Type B pancreatic cell (in vitro differentiated cells): ENCODE results near the gene SCYL2. TPM values are rescaled to one million over a fixed set of nuclear protein-coding genes. Genes with fewer than 3 reads are reported as not detected.

Source experiments
- DNase-seq: peaks from one replicate; pipeline ENCODE4 v3.0.0; 2021; ENCODE audit warnings: mixed read lengths; ENCODE audit not compliant: unreplicated experiment; ENCODE audit errors: extremely low spot score
- H3K27ac Mint-ChIP-seq: 2 replicates; pipeline ENCODE4 v1.8.0; 2021; ENCODE audit warnings: mild to moderate bottlenecking, mixed read lengths
- H3K27me3 Mint-ChIP-seq: 2 replicates; pipeline ENCODE4 v1.8.0; 2021; ENCODE audit warnings: mixed read lengths
- H3K36me3 Mint-ChIP-seq: 2 replicates; pipeline ENCODE4 v1.8.0; 2021; ENCODE audit warnings: mixed read lengths
- H3K4me1 Mint-ChIP-seq: one replicate; pipeline ENCODE4 v1.8.0; 2021; ENCODE audit warnings: mixed read lengths; ENCODE audit not compliant: unreplicated experiment
- H3K4me3 Mint-ChIP-seq: 2 replicates; pipeline ENCODE4 v1.8.0; 2021; ENCODE audit warnings: mild to moderate bottlenecking, mixed read lengths
- H3K9me3 Mint-ChIP-seq: 2 replicates; pipeline ENCODE4 v1.8.0; 2021; ENCODE audit warnings: mixed read lengths
- CTCF ChIP-seq: fragments of 200-600 bp; sonication (generic); conservative IDR thresholded peaks from 2 replicates; pipeline ENCODE4 v1.5.0; 2021; ENCODE audit warnings: antibody characterized with exemption, mild to moderate bottlenecking
- total RNA-seq: library from RNA; stranded (reverse); gene quantifications from 2 replicates; pipeline ENCODE4 v1.2.1, GENCODE V29; 2021; ENCODE audit warnings: low replicate concordance

SCYL2 gene
- total RNA-seq, 1 donor from 2014 or later: 53.9 TPM

- no peak for TF ChIP-seq CTCF
- Mint-ChIP-seq H3K27ac (no peak overlapping the region), H3K9me3 (no peaks in the 10 kb centered on the region)
Measured at GRCh38 chr12:100359248-100359647, 92.3 kb downstream of the SCYL2 start.

GRCh38 chr12:100359822-100360221, 92.8 kb downstream of the SCYL2 start:
- no peak for DNase-seq

More at GRCh38 chr12:100359248-100359647, 92.3 kb downstream of the SCYL2 start:
- Mint-ChIP-seq H3K4me3 (no peak overlapping the region), H3K36me3 (no peaks in the 10 kb centered on the region), H3K27me3 (peaks cover 26% of the 10 kb centered on the region), H3K4me1 (peaks cover 12% of the 10 kb centered on the region)
- no peak for DNase-seq

GRCh38 chr12:100360450-100360849, 93.5 kb downstream of the SCYL2 start:
- no peak for DNase-seq
- Mint-ChIP-seq H3K27me3 (peaks cover 17% of the 10 kb centered on the region), H3K27ac (no peak overlapping the region), H3K36me3 (no peaks in the 10 kb centered on the region), H3K4me3 (no peak overlapping the region), H3K9me3 (no peaks in the 10 kb centered on the region), H3K4me1 (peaks cover 12% of the 10 kb centered on the region)
- TF ChIP-seq CTCF: no peak

More at GRCh38 chr12:100359822-100360221, 92.8 kb downstream of the SCYL2 start:
- Mint-ChIP-seq H3K36me3 (no peaks in the 10 kb centered on the region), H3K4me1 (peaks cover 12% of the 10 kb centered on the region), H3K9me3 (no peaks in the 10 kb centered on the region), H3K4me3 (no peak overlapping the region), H3K27me3 (peaks cover 20% of the 10 kb centered on the region), H3K27ac (peak overlapping the region; percentile 16)
- TF ChIP-seq CTCF: no peak

- peaks cover 3% of the 10 kb centered on the region for H3K27me3 Mint-ChIP-seq
- no peak overlapping the region for H3K4me3 Mint-ChIP-seq
- no peak for DNase-seq
- H3K4me1 Mint-ChIP-seq: peaks cover 12% of the 10 kb centered on the region
- H3K27ac Mint-ChIP-seq: no peak overlapping the region
- H3K9me3 Mint-ChIP-seq: no peaks in the 10 kb centered on the region
- no peak for TF ChIP-seq CTCF
- no peaks in the 10 kb centered on the region for H3K36me3 Mint-ChIP-seq
Measured at GRCh38 chr12:100364324-100364723, 97.3 kb downstream of the SCYL2 start.

GRCh38 chr12:100365411-100365810, 98.4 kb downstream of the SCYL2 start:
- no peak for TF ChIP-seq CTCF
- Mint-ChIP-seq H3K4me3 (no peak overlapping the region), H3K27me3 (peaks cover 3% of the 10 kb centered on the region), H3K36me3 (no peaks in the 10 kb centered on the region), H3K9me3 (no peaks in the 10 kb centered on the region), H3K27ac (no peak overlapping the region), H3K4me1 (peaks cover 6% of the 10 kb centered on the region)
- DNase-seq: no peak

- DNase-seq: no peak
- Mint-ChIP-seq H3K27me3 (no peaks in the 10 kb centered on the region), H3K4me3 (no peak overlapping the region), H3K27ac (no peak overlapping the region), H3K4me1 (peaks cover 3% of the 10 kb centered on the region), H3K9me3 (no peaks in the 10 kb centered on the region), H3K36me3 (no peaks in the 10 kb centered on the region)
- no peak for TF ChIP-seq CTCF
Measured at GRCh38 chr12:100368066-100368465, 101.1 kb downstream of the SCYL2 start.
